Esophagus squamous epithelium (tissue), 4 donors: ENCODE data around the gene IQSEC1.

ENCODE experiments used
- POLR2A ChIP-seq, 4 donors: fragments of 450-650 bp; IDR thresholded peaks; one replicate each; pipeline ENCODE4 v1.6.1; 2017; ENCODE audit warnings: antibody characterized with exemption in 4 of 4, mild to moderate bottlenecking in 4 of 4, moderate library complexity in 3 of 4
- TF ChIP-seq, protein P1 (sequence below), 6 experiments: fragments of 450-650 bp in 4 of 6; fragments of 200-600 bp in 2 of 6; sonication (generic) in 2 of 6; IDR thresholded peaks; one replicate each; pipeline ENCODE4 v1.5.1; 2016 to 2019; ENCODE audit warnings: antibody characterized with exemption in 6 of 6, mild to moderate bottlenecking in 4 of 6, moderate library complexity in 4 of 6

DNA sequence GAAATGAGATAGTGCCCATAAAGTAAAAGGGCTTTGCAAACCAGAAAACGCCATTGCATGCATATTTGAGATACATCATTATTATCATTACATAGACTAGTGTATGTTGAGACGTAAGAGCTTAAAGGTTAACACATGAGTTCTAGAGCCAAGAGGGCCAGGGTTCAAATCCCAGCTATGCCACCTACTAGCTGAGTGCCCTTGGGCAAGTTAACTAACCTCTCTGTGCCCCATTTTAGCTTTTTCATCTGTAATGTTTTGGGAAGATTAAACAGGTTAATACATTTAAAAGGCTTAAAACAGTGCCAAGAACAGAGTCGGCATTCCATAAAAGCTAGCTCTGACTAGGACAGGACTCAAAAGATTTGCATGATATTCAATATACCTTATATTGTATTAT, 22.8 kb downstream of the IQSEC1 start:
- no peak for TF ChIP-seq POLR2A (IDR thresholded peaks at IDR 0.05)
- TF ChIP-seq, protein P1, sequence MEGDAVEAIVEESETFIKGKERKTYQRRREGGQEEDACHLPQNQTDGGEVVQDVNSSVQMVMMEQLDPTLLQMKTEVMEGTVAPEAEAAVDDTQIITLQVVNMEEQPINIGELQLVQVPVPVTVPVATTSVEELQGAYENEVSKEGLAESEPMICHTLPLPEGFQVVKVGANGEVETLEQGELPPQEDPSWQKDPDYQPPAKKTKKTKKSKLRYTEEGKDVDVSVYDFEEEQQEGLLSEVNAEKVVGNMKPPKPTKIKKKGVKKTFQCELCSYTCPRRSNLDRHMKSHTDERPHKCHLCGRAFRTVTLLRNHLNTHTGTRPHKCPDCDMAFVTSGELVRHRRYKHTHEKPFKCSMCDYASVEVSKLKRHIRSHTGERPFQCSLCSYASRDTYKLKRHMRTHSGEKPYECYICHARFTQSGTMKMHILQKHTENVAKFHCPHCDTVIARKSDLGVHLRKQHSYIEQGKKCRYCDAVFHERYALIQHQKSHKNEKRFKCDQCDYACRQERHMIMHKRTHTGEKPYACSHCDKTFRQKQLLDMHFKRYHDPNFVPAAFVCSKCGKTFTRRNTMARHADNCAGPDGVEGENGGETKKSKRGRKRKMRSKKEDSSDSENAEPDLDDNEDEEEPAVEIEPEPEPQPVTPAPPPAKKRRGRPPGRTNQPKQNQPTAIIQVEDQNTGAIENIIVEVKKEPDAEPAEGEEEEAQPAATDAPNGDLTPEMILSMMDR (IDR thresholded peaks at IDR 0.05) = no peak
